HCT116 (cell line): ENCODE measurements around the gene EDNRA. TPM values are rescaled to one million over a fixed set of nuclear protein-coding genes. Genes with fewer than 3 reads are reported as not detected.

Source experiments
- ATAC-seq: fragments of 200-7000 bp; cut with Tn5 transposase; 2 replicates; pipeline ENCODE4 v1.9.1; 2020; ENCODE audit warnings: mild to moderate bottlenecking, moderate library complexity
- BruUV-seq: library from RNA; stranded (reverse); fragments of 400-500 nt; replicated peaks from 2 replicates; lab custom pipeline; 2021; lab: Mats Ljungman, UMichigan
- CTCF ChIA-PET: fragments of 300-600 bp; sonication (Branson Sonifier 250); formaldehyde crosslinking; loops from one replicate; lab custom pipeline; 2021; ENCODE audit warnings: antibody characterized with exemption; lab: Charles Lee
- POLR2A ChIA-PET: fragments of 300-600, 350-600 bp; sonication (Branson Sonifier 250); formaldehyde crosslinking; loops from one replicate; lab custom pipeline; 2021; ENCODE audit warnings: antibody characterized with exemption; lab: Charles Lee
- RAD21 ChIA-PET, 2 experiments: fragments of 300-600 bp; sonication (Branson Sonifier 250); formaldehyde crosslinking; loops; one replicate each; lab custom pipeline; 2023; ENCODE audit warnings: low total read pairs in 2 of 2; ENCODE audit not compliant: uncharacterized antibody in 2 of 2, unreplicated experiment in 2 of 2, low non-redundant PET in 1 of 2; lab: Charles Lee
- DNase-seq: peaks from one replicate; pipeline ENCODE4 v3.0.0-alpha.2; 2010; ENCODE audit warnings: low read depth, low spot score
- H2AFZ ChIP-seq: fragments of 200-600 bp; shearing (Covaris generic), sonication (generic); 2 replicates; pipeline ENCODE4 v1.6.1; 2017; ENCODE audit warnings: low read depth, mixed run types, mixed read lengths, antibody characterized with exemption, low read length; ENCODE audit not compliant: poor library complexity, severe bottlenecking
- H3K27ac ChIP-seq: 2 replicates; pipeline ENCODE4 v1.5.1; 2012; ENCODE audit warnings: low read depth, low read length
- H3K27me3 ChIP-seq: fragments of 200-600 bp; sonication (generic); 2 replicates; pipeline ENCODE4 v1.6.1; 2016; ENCODE audit warnings: mixed run types, low read length, mixed read lengths; ENCODE audit not compliant: insufficient read depth
- H3K36me3 ChIP-seq, 2 experiments: fragments of 200-500 bp in 1 of 2; fragments of 200-600 bp in 1 of 2; sonication (Bioruptor generic) in 1 of 2; sonication (generic) in 1 of 2; 2 replicates each; pipeline versions ENCODE4 v1.5.1 to v1.6.1; 2014 to 2016; ENCODE audit warnings: low read length in 2 of 2, inconsistent platforms in 1 of 2, mixed read lengths in 1 of 2, mixed run types in 1 of 2; ENCODE audit not compliant: insufficient read depth in 2 of 2, control insufficient read depth in 1 of 2
- H3K4me1 ChIP-seq, 2 experiments: fragments of 200-600 bp in 1 of 2; sonication (generic) in 1 of 2; 2 replicates each; pipeline versions ENCODE4 v1.5.1 to v1.6.1; 2012 to 2017; ENCODE audit warnings: low read length in 2 of 2, inconsistent platforms in 1 of 2, mild to moderate bottlenecking in 1 of 2, mixed read lengths in 1 of 2, mixed run types in 1 of 2, moderate library complexity in 1 of 2; ENCODE audit not compliant: insufficient read depth in 2 of 2, control insufficient read depth in 1 of 2
- H3K4me2 ChIP-seq: fragments of 200-600 bp; sonication (generic); 2 replicates; pipeline ENCODE4 v1.6.1; 2017; ENCODE audit warnings: mixed run types, low read length, mixed read lengths
- H3K4me3 ChIP-seq, 2 experiments: fragments of 200-600 bp in 1 of 2; sonication (generic) in 1 of 2; replicated peaks in 1 of 2; 2 replicates each; pipeline ENCODE4 v1.5.1; 2011 to 2016; ENCODE audit warnings: low read length in 2 of 2, control low read depth in 1 of 2, low read depth in 1 of 2, mild to moderate bottlenecking in 1 of 2, mixed read lengths in 1 of 2, mixed run types in 1 of 2
- H3K79me2 ChIP-seq: fragments of 200-600 bp; sonication (generic); 2 replicates; pipeline ENCODE4 v1.6.1; 2017; ENCODE audit warnings: mild to moderate bottlenecking, mixed run types, low read length, moderate library complexity, mixed read lengths; ENCODE audit not compliant: insufficient read depth
- H3K9ac ChIP-seq: fragments of 200-600 bp; sonication (generic); 2 replicates; pipeline ENCODE4 v1.6.1; 2016; ENCODE audit warnings: low read length, mixed read lengths
- H3K9me2 ChIP-seq: fragments of 200-600 bp; sonication (generic), shearing (Covaris generic); 2 replicates; pipeline ENCODE4 v1.6.1; 2017; ENCODE audit warnings: mixed run types, mild to moderate bottlenecking, moderate library complexity; ENCODE audit not compliant: insufficient read depth
- H3K9me3 ChIP-seq, 2 experiments: fragments of 200-500 bp in 1 of 2; fragments of 200-600 bp in 1 of 2; sonication (Bioruptor generic) in 1 of 2; sonication (generic) in 1 of 2; 2 replicates each; pipeline ENCODE4 v1.6.1; 2014 to 2017; ENCODE audit warnings: low read length in 2 of 2, mixed read lengths in 2 of 2, inconsistent platforms in 1 of 2, low read depth in 1 of 2, mild to moderate bottlenecking in 1 of 2, mixed run types in 1 of 2, moderate library complexity in 1 of 2; ENCODE audit not compliant: control insufficient read depth in 1 of 2, insufficient read depth in 1 of 2
- H4K20me1 ChIP-seq: fragments of 200-600 bp; sonication (generic), shearing (Covaris generic); 2 replicates; pipeline ENCODE4 v1.6.1; 2017; ENCODE audit warnings: mixed run types, mild to moderate bottlenecking, moderate library complexity; ENCODE audit not compliant: insufficient read depth
- EGR1 ChIP-seq: IDR thresholded peaks from 2 replicates; pipeline ENCODE4 v1.6.1; 2012; ENCODE audit warnings: low read depth
- ELF1 ChIP-seq: IDR thresholded peaks from 2 replicates; pipeline ENCODE4 v1.6.1; 2012; ENCODE audit warnings: low read depth, borderline replicate concordance
- FOSL1 ChIP-seq: IDR thresholded peaks from 2 replicates; pipeline ENCODE4 v1.6.1; 2012; ENCODE audit warnings: low read depth
- JUND ChIP-seq: IDR thresholded peaks from 2 replicates; pipeline ENCODE4 v1.6.1; 2012
- SRF ChIP-seq: IDR thresholded peaks from 2 replicates; pipeline ENCODE4 v1.6.1; 2012; ENCODE audit warnings: low read depth
- YY1 ChIP-seq: IDR thresholded peaks from 2 replicates; pipeline ENCODE4 v1.6.1; 2011; ENCODE audit warnings: low read length, low read depth, moderate library complexity, mild to moderate bottlenecking; ENCODE audit not compliant: insufficient replicate concordance; ENCODE audit errors: extremely low read depth
- ZFX ChIP-seq: fragments of 450-650 bp; IDR thresholded peaks from 2 replicates; pipeline ENCODE4 v1.6.1; 2017
- intact Hi-C: fragments of 100-400 bp; cut with micrococcal nuclease; formaldehyde crosslinking; loops from 2 replicates; pipeline ENCODE4 v1.10.0; 2022
- total RNA-seq: library from RNA; stranded (reverse); gene quantifications from one replicate; pipeline ENCODE4 v1.2.1, GENCODE V29; 2021; ENCODE audit not compliant: unreplicated experiment
- TF ChIP-seq, protein P1 (sequence below): IDR thresholded peaks from 2 replicates; pipeline ENCODE4 v1.6.1; 2012
- TF ChIP-seq, protein P2 (sequence below): IDR thresholded peaks from 2 replicates; pipeline ENCODE4 v1.6.1; 2011; ENCODE audit warnings: mild to moderate bottlenecking, low read length, moderate library complexity; ENCODE audit not compliant: insufficient replicate concordance; ENCODE audit errors: extremely low read depth
- TF ChIP-seq, protein P3 (sequence below): IDR thresholded peaks from 2 replicates; pipeline ENCODE4 v1.6.1; 2012
- TF ChIP-seq, protein P4 (sequence below): IDR thresholded peaks from 2 replicates; pipeline ENCODE4 v1.6.1; 2012; ENCODE audit warnings: low read depth
- TF ChIP-seq, protein P5 (sequence below), 3 experiments: fragments of 200-600 bp in 1 of 3; sonication (generic) in 1 of 3; IDR thresholded peaks in 2 of 3; conservative IDR thresholded peaks in 1 of 3; 2 replicates each; pipeline ENCODE4 v1.5.1; 2012 to 2017; ENCODE audit warnings: low read depth in 2 of 3, low read length in 2 of 3, antibody characterized with exemption in 1 of 3, borderline replicate concordance in 1 of 3, control low read depth in 1 of 3, mild to moderate bottlenecking in 1 of 3, mixed read lengths in 1 of 3, mixed run types in 1 of 3, moderate library complexity in 1 of 3; ENCODE audit not compliant: insufficient read depth in 1 of 3

Gene EDNRA
- total RNA-seq, 1 experiment from 2014 or later: 2.0 TPM

DNA sequence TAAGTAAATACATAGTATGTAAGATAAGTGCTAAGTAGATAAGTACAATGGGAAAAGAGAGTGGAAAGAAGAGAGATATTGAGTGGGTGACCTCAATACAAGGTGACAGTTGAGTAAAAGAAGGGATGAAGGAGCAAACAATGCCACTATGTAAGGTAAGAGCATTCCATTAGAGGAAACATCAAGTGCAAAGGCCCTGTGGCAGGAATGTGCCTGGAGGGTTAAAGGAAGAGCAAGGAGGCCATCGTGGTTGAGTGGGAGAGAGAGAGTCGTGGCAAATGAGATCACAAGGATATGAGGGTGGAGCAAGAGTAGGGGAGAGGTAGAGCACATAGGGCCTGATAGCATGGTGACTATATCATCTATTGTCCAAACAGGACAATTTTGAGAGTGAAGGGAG, 13.4 kb downstream of the EDNRA start:
- DNase-seq (no peak), ATAC-seq (no peak)
- H3K4me2 ChIP-seq: no peak overlapping the region
- H3K9ac ChIP-seq: no peak overlapping the region
- no peaks in the 10 kb centered on the region for H3K9me2 ChIP-seq
- intact Hi-C loops: no loop called here
- H3K27ac ChIP-seq: no peak overlapping the region
- no TSS peak for BruUV-seq
- H3K79me2 ChIP-seq: no peaks in the 10 kb centered on the region
- H4K20me1 ChIP-seq: no peaks in the 10 kb centered on the region
- no peak overlapping the region for H3K4me3 ChIP-seq
- TF ChIP-seq SRF: no peak
- TF ChIP-seq, protein P1, sequence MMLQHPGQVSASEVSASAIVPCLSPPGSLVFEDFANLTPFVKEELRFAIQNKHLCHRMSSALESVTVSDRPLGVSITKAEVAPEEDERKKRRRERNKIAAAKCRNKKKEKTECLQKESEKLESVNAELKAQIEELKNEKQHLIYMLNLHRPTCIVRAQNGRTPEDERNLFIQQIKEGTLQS: no peak
- no peak for TF ChIP-seq YY1
- TF ChIP-seq, protein P2, sequence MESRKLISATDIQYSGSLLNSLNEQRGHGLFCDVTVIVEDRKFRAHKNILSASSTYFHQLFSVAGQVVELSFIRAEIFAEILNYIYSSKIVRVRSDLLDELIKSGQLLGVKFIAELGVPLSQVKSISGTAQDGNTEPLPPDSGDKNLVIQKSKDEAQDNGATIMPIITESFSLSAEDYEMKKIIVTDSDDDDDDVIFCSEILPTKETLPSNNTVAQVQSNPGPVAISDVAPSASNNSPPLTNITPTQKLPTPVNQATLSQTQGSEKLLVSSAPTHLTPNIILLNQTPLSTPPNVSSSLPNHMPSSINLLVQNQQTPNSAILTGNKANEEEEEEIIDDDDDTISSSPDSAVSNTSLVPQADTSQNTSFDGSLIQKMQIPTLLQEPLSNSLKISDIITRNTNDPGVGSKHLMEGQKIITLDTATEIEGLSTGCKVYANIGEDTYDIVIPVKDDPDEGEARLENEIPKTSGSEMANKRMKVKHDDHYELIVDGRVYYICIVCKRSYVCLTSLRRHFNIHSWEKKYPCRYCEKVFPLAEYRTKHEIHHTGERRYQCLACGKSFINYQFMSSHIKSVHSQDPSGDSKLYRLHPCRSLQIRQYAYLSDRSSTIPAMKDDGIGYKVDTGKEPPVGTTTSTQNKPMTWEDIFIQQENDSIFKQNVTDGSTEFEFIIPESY: no peak
- TF ChIP-seq, protein P3, sequence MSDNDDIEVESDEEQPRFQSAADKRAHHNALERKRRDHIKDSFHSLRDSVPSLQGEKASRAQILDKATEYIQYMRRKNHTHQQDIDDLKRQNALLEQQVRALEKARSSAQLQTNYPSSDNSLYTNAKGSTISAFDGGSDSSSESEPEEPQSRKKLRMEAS: no peak
- TF ChIP-seq ELF1: no peak
- TF ChIP-seq, protein P4, sequence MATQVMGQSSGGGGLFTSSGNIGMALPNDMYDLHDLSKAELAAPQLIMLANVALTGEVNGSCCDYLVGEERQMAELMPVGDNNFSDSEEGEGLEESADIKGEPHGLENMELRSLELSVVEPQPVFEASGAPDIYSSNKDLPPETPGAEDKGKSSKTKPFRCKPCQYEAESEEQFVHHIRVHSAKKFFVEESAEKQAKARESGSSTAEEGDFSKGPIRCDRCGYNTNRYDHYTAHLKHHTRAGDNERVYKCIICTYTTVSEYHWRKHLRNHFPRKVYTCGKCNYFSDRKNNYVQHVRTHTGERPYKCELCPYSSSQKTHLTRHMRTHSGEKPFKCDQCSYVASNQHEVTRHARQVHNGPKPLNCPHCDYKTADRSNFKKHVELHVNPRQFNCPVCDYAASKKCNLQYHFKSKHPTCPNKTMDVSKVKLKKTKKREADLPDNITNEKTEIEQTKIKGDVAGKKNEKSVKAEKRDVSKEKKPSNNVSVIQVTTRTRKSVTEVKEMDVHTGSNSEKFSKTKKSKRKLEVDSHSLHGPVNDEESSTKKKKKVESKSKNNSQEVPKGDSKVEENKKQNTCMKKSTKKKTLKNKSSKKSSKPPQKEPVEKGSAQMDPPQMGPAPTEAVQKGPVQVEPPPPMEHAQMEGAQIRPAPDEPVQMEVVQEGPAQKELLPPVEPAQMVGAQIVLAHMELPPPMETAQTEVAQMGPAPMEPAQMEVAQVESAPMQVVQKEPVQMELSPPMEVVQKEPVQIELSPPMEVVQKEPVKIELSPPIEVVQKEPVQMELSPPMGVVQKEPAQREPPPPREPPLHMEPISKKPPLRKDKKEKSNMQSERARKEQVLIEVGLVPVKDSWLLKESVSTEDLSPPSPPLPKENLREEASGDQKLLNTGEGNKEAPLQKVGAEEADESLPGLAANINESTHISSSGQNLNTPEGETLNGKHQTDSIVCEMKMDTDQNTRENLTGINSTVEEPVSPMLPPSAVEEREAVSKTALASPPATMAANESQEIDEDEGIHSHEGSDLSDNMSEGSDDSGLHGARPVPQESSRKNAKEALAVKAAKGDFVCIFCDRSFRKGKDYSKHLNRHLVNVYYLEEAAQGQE: no peak
- TF ChIP-seq, protein P5, sequence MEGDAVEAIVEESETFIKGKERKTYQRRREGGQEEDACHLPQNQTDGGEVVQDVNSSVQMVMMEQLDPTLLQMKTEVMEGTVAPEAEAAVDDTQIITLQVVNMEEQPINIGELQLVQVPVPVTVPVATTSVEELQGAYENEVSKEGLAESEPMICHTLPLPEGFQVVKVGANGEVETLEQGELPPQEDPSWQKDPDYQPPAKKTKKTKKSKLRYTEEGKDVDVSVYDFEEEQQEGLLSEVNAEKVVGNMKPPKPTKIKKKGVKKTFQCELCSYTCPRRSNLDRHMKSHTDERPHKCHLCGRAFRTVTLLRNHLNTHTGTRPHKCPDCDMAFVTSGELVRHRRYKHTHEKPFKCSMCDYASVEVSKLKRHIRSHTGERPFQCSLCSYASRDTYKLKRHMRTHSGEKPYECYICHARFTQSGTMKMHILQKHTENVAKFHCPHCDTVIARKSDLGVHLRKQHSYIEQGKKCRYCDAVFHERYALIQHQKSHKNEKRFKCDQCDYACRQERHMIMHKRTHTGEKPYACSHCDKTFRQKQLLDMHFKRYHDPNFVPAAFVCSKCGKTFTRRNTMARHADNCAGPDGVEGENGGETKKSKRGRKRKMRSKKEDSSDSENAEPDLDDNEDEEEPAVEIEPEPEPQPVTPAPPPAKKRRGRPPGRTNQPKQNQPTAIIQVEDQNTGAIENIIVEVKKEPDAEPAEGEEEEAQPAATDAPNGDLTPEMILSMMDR (IDR thresholded peaks at IDR 0.05 in 2 of 3, conservative IDR thresholded peaks at IDR 0.05 in 1 of 3; ENCODE audit: borderline replicate concordance in 1 of 3, insufficient read depth in 1 of 3, low read depth in 2 of 3, low read length in 2 of 3): no peak
- no peak for TF ChIP-seq FOSL1
- no peak for TF ChIP-seq ZFX
- TF ChIP-seq JUND: no peak
- no peak for TF ChIP-seq EGR1
- CTCF ChIA-PET: no interaction called here
- RAD21 ChIA-PET: no interaction called here
- POLR2A ChIA-PET: no interaction called here
- no peaks in the 10 kb centered on the region for H3K9me3 ChIP-seq
- H3K4me1 ChIP-seq: no peaks in the 10 kb centered on the region
- no peaks in the 10 kb centered on the region for H3K36me3 ChIP-seq
- no peaks in the 10 kb centered on the region for H3K27me3 ChIP-seq
- H2AFZ ChIP-seq: no peak overlapping the region
